ENCODE data around the gene GPR139.

GPR139 gene

GRCh38 chr16:20051611-20052010, 22.1 kb downstream of the GPR139 start:
- no peak for DNase-seq

GRCh38 chr16:20051147-20051546, 22.5 kb downstream of the GPR139 start:
- no peak for DNase-seq

GRCh38 chr16:20049831-20050230, 23.9 kb downstream of the GPR139 start:
- DNase-seq: no peak

DNA sequence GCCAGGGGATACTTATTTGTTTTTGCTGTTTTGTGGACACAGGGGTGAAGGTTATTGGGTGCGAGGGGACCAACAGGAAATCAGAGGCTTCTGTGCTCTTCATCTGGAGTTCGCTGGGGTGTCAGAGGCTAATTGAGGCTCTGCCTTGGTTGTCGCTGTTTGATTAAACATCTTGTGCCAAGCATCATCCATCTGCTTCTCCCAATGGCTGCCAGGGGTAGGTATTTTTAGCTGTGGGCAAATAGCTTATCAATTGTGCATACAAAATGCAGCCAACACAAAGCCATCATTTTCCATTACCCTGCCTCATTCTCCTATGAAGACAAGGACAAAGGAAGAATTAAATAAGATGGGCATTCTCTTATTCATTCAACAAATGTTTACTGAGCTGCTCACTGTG, 27.8 kb downstream of the GPR139 start:
- no peak for DNase-seq

DNA sequence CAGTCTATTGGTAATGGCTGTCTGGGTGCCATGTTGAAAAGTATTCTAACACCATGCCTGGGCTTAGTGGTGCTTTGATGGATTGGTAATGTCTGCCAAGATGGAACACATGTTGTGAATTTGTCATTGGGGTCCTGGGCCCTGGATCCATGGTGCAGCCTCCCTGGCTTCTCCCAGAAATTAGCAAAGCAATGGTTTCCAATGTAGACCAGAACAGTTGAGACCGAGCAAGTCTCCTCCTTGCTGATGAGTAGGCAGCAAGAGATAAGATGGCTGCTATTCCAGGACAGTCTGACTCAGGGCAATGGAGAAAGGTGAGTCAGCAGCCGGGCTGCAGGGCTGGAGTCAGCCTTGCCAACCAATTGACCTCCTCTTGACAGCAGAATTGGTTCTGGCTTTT, 30.8 kb downstream of the GPR139 start:
- DNase-seq: no peak

- DNase-seq: no peak
These were observed 31.6 kb downstream of the GPR139 start for GRCh38 chr16:20041924-20042596.

GRCh38 chr16:20040011-20040410, 33.7 kb downstream of the GPR139 start:
- no peak for DNase-seq

- no peak for DNase-seq
These were observed 44.1 kb downstream of the GPR139 start for GRCh38 chr16:20029611-20030010.

- DNase-seq: no peak
These were observed 47.2 kb downstream of the GPR139 start for GRCh38 chr16:20026361-20027072.

DNA sequence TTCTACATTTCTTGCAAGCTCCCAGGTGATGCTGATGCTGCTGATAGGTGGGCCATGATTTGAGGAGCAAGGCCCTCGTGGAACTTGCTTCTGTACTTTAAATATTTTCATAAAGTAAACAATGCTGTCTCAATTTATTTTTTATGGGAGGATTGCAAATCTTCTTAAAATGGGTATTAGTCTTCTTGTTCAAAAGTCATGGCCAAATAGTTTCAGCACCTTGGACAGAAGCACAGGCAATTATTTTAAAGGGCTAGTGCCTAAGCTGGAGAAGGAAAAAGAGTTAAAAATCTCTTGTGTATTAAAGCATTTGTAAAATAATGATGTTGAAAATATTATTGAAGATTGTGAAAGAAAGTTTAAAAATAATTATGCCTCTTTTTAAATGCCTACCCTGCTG, 50.5 kb downstream of the GPR139 start:
- DNase-seq: no peak

GRCh38 chr16:20020976-20021375, 52.7 kb downstream of the GPR139 start:
- DNase-seq: no peak

- no peak for DNase-seq
These were observed 53.6 kb downstream of the GPR139 start for GRCh38 chr16:20020083-20020482.

- DNase-seq: no peak
These were observed 57.5 kb downstream of the GPR139 start for GRCh38 chr16:20016234-20016633.

DNA sequence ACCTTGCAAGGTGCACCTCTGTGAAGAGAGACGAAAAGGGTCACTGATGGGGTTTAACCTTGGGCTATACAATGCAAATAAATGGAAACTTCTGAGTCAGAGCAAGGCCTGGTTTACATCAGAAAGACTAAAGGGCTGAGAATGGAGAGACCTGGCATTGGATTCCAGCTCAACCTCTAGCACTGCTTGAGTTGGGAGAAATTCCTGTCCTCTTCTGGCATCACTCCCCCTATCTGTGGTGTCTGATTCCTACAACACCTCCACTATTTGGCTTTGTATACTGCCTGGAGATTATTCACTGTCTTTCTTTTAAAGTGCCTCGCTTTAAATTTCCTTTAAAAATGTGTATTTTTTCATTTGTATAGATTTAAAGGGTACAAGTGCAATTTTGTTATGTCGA, 68.8 kb downstream of the GPR139 start:
- DNase-seq: no peak

DNA sequence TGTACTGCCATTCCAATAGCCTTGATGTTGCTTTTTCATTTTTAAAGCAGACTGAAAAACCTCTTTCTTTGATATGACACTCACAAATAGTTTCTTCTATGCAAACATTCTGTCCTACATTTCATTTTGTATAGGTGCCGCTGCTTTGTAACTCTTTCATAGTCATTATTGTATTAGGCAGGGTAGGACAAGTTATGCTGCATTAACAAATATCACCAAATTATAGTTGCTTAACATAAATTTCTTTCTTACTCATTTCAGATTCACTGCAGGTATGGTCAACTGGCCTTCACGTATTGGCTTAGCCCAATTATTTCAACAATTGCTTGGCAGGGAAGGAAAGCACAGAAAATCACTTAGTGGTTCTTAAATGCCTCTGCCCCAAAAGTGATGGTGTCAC, 70.8 kb downstream of the GPR139 start:
- no peak for DNase-seq

DNA sequence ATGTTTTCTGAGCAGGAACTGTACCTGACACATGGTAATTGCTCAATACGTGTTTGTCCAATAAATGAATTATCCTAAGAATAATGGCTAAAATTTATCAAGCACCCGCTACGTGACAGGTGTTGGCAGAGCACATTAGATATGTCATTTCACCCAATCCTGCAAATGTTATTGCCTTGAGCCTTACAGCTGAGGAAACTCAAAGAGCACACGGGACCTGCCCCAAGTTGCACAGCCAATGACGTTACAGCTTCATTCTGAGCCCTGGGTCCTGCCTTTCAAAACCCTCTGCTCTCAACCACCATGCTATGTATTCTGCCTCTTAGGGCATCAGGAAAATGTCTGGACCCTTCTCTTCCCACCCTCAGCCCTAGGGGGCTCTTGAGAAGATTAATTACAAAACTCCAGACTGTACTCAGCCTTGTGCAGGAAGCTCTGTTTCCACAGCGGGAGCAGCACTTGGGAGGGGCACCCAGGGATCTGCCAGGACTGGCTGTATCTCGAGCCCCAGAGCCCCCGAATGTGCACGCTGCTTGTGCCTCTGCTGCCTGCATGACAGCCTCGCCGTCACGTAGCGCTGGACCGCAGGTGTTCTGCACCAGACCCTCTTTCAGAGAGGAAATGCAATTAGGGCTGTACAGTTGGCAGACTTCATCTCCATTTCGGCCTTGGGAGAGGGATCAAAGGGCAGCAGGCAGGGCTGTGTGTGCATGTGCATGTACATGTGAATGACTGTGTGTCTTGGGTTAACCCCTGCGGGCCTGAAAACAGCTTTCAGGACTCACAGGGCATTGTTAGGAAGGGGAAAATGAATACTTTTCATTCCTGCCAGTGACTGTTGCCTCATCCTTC, 71.6 kb downstream of the GPR139 start:
- no peak for DNase-seq

GRCh38 chr16:19997734-19998133, 76.0 kb downstream of the GPR139 start:
- no peak for DNase-seq

DNA sequence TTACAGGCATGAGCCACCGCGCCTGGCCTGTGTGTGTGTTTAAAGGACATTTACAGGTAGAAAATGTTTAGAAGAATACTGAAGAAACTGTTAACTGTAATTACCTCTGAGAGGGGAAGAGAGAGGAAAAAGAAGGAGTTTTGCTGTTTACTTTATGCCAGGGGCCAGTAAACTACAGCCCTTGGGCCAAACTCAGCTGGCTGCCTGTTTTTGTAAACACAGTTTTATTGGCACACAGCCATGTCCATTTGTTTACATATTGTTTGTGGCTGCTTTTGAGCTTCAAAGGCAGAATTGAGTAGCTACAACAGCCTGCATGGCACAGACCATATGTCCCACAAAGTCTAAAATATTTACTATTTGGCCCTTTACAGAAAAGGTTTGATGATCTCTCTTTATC, 76.4 kb downstream of the GPR139 start:
- DNase-seq: no peak

DNA sequence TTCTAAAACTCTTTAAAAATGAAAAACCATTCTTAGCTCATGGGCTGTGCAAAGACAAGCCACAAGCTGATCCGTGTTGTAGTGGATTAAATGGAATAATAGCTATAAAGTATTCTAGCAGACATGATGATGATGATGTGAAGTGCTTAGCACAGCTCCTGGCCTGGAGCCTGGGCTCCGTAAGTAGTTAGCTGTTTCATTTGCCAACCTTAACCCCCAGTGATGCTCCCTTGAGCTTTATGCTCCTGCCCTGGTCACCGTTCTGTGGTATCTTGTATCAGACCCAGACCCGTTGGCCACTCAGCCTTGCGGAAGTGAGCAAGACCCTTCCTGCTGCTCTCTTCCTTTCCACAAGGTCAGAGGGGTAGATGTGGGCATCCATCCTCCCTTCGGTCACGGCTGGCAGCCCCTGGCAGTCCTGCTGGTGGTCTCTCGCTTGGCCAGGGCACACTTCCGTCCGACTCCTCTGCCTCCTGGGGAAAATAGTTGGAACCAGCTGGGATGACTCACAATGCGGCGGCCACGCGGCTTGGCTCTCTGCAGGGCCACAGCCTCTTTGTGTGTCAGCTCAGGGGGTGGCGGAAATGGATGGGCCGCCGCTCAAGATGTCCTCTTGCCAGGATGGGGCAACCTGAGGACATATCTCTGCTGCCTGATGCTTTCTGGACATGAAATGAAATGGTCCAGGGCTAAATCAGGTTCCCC, 79.1 kb downstream of the GPR139 start:
- no peak for DNase-seq

DNA sequence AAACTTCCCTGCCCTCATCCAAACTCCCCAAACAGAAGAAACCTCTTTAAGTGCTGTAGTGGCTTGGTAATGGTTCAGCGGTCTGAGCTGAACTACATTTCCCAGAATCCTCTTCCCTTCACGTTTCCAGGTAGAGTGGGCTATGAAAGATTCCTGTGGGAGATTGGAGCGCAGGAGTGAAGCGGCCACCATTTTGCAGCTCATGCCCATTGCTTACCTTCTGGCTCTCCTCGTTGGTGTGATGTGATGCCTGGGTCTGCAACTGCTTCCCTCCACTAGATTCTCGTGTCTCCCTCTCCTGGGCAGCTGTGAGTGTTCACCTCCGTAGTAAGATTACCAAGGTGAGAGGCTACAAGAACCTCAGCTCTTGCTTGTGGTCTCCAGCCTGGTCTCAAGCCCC, 82.1 kb downstream of the GPR139 start:
- DNase-seq: no peak

- DNase-seq: no peak
These were observed 89.6 kb downstream of the GPR139 start for GRCh38 chr16:19984135-19984534.
